ENCODE data around the gene BATF3.

GRCh38 chr1:212684521-212685090 lies 15.0 kb downstream of the BATF3 start:
- TF ChIP-seq CTCF (IDR thresholded peaks at IDR 0.05) = no peak
- TF ChIP-seq POLR2AphosphoS5 (IDR thresholded peaks at IDR 0.05; ENCODE audit: insufficient read depth in 1 of 2, low read depth in 1 of 2) = no peak

Data from vagina (tissue), 2 donors.